Upper lobe of left lung (tissue), 4 donors: Measurements from ENCODE around the gene F5.

Experiments used
- CTCF ChIP-seq, 6 experiments: fragments of 450-650 bp in 4 of 6; fragments of 200-600 bp in 2 of 6; sonication (generic) in 2 of 6; IDR thresholded peaks; one replicate each; pipeline ENCODE4 v1.5.1; 2016 to 2019; ENCODE audit warnings: antibody characterized with exemption in 6 of 6
- EP300 ChIP-seq, 4 donors: sonication (generic); formaldehyde crosslinking; IDR thresholded peaks; one replicate each; pipeline ENCODE4 v1.5.1; 2017; ENCODE audit warnings: antibody characterized with exemption in 4 of 4, control low read depth in 2 of 4
- POLR2A ChIP-seq, 4 donors: fragments of 450-650 bp; IDR thresholded peaks; one replicate each; pipeline ENCODE4 v1.5.1; 2016 to 2017; ENCODE audit warnings: antibody characterized with exemption in 4 of 4, mild to moderate bottlenecking in 2 of 4
- POLR2AphosphoS5 ChIP-seq, 2 donors: sonication (generic); formaldehyde crosslinking; IDR thresholded peaks; one replicate each; pipeline ENCODE4 v1.5.1; 2017; ENCODE audit warnings: antibody characterized with exemption in 2 of 2

- TF ChIP-seq POLR2AphosphoS5 (IDR thresholded peaks at IDR 0.05) = no peak
- no peak for TF ChIP-seq CTCF (IDR thresholded peaks at IDR 0.05)
- TF ChIP-seq POLR2A (IDR thresholded peaks at IDR 0.05) = no peak
- TF ChIP-seq EP300 (IDR thresholded peaks at IDR 0.05) = no peak
Observed at GRCh38 chr1:169634145-169634544, 47.9 kb upstream of the F5 start.
